ENCODE results near the gene DNTT.

GRCh38 chr10:96288151-96288621, 16.0 kb upstream of the DNTT start:
- TF ChIP-seq CTCF (conservative IDR thresholded peaks at IDR 0.05; ENCODE audit: low read length) (no peak), EZH2phosphoT487 (IDR thresholded peaks at IDR 0.05; ENCODE audit: borderline replicate concordance, low read depth, low read length) (no peak)

Measured in OCI-LY7 (cell line).